Caco-2 (cell line): Measurements from ENCODE around the gene IGF1. TPM values are rescaled to one million over a fixed set of nuclear protein-coding genes. Genes with fewer than 3 reads are reported as not detected.

Source experiments
- BruUV-seq: library from RNA; stranded (reverse); fragments of 400-500 nt; replicated peaks from 2 replicates; lab custom pipeline; 2021; lab: Mats Ljungman, UMichigan
- CTCF ChIA-PET: fragments of 300-600 bp; sonication (Branson Sonifier 250); formaldehyde crosslinking; loops from one replicate; lab custom pipeline; 2022; ENCODE audit warnings: antibody characterized with exemption; lab: Charles Lee
- POLR2A ChIA-PET: fragments of 300-600 bp; sonication (Branson Sonifier 250); formaldehyde crosslinking; loops from one replicate; lab custom pipeline; 2022; ENCODE audit warnings: antibody characterized with exemption; lab: Charles Lee
- DNase-seq, 2 experiments: peaks; one replicate each; pipeline versions ENCODE4 v3.0.0 to v3.0.0-alpha.2; 2020 to 2022
- H3K27me3 ChIP-seq: replicated peaks from 2 replicates; pipeline ENCODE4 v1.6.0; 2011; ENCODE audit warnings: low read length; ENCODE audit not compliant: control insufficient read depth, insufficient read depth
- H3K36me3 ChIP-seq: 2 replicates; pipeline ENCODE4 v1.5.1; 2011; ENCODE audit warnings: low read length; ENCODE audit not compliant: control insufficient read depth, insufficient read depth
- H3K4me1 ChIP-seq: fragments of 250-450 bp; sonication (Bioruptor Pico); 2 replicates; pipeline ENCODE4 v1.5.1; 2020; ENCODE audit warnings: mild to moderate bottlenecking
- H3K4me3 ChIP-seq: 2 replicates; pipeline ENCODE4 v1.5.1; 2011; ENCODE audit warnings: low read depth, mild to moderate bottlenecking, control low read depth, low read length
- H3K9me3 ChIP-seq: fragments of 250-450 bp; sonication (Bioruptor Pico); 2 replicates; pipeline ENCODE4 v1.5.1; 2020; ENCODE audit warnings: mild to moderate bottlenecking, moderate library complexity
- H3K27ac Mint-ChIP-seq: one replicate; pipeline ENCODE4 v1.8.0; 2022; ENCODE audit warnings: mixed read lengths; ENCODE audit not compliant: unreplicated experiment
- H3K27me3 Mint-ChIP-seq: one replicate; pipeline ENCODE4 v1.8.0; 2022; ENCODE audit warnings: mixed read lengths; ENCODE audit not compliant: insufficient read depth, unreplicated experiment
- H3K36me3 Mint-ChIP-seq: one replicate; pipeline ENCODE4 v1.8.0; 2022; ENCODE audit warnings: mild to moderate bottlenecking, mixed read lengths; ENCODE audit not compliant: insufficient read depth, unreplicated experiment
- H3K4me1 Mint-ChIP-seq: one replicate; pipeline ENCODE4 v1.8.0; 2022; ENCODE audit warnings: low read depth, mixed read lengths; ENCODE audit not compliant: unreplicated experiment
- H3K4me3 Mint-ChIP-seq: one replicate; pipeline ENCODE4 v1.8.0; 2022; ENCODE audit warnings: mild to moderate bottlenecking, moderate library complexity, mixed read lengths; ENCODE audit not compliant: unreplicated experiment
- H3K9me3 Mint-ChIP-seq: one replicate; pipeline ENCODE4 v1.8.0; 2022; ENCODE audit warnings: mixed read lengths; ENCODE audit not compliant: unreplicated experiment
- CTCF ChIP-seq, 2 experiments: fragments of 200-600 bp in 1 of 2; IDR thresholded peaks; 1 replicate in 1 of 2; 2 replicates in 1 of 2; pipeline versions ENCODE4 v1.5.1 to v1.8.0; 2011 to 2022; ENCODE audit warnings: antibody characterized with exemption in 1 of 2, control low read depth in 1 of 2, inconsistent platforms in 1 of 2, low read depth in 1 of 2, low read length in 1 of 2, mild to moderate bottlenecking in 1 of 2, moderate library complexity in 1 of 2; ENCODE audit not compliant: insufficient read depth in 1 of 2, severe bottlenecking in 1 of 2, unreplicated experiment in 1 of 2
- intact Hi-C: fragments of 100-400 bp; cut with micrococcal nuclease; formaldehyde crosslinking; loops from one replicate; pipeline ENCODE4 v1.10.0; 2022; ENCODE audit not compliant: unreplicated experiment
- total RNA-seq: library from RNA; stranded (reverse); gene quantifications from 2 replicates; pipeline ENCODE4 v1.2.3, GENCODE V29; 2022

Gene IGF1
- total RNA-seq, 1 experiment from 2014 or later = 2.3 TPM

GRCh38 chr12:102438827-102439210, 41.5 kb downstream of the IGF1 start:
- no peaks in the 10 kb centered on the region for H3K36me3 ChIP-seq
- Mint-ChIP-seq H3K4me3 (no peak overlapping the region), H3K36me3 (no peaks in the 10 kb centered on the region), H3K9me3 (peaks cover 11% of the 10 kb centered on the region), H3K27me3 (no peaks in the 10 kb centered on the region), H3K27ac (peak overlapping the region; percentile 33), H3K4me1 (peaks cover 11% of the 10 kb centered on the region)
- CTCF ChIA-PET = interaction anchor here (0.6 kb wide), 1 partner anchor 32 kb away, joined by 3 read pairs; no protein-coding TSS in a partner anchor
- no peak overlapping the region for H3K4me3 ChIP-seq
- intact Hi-C loops = no loop called here
- no peak for TF ChIP-seq CTCF (IDR thresholded peaks at IDR 0.05; ENCODE audit: insufficient read depth in 1 of 2, low read depth in 1 of 2, low read length in 1 of 2, severe bottlenecking in 1 of 2, unreplicated experiment in 1 of 2)
- no TSS peak for BruUV-seq
- no peak for DNase-seq
- no peaks in the 10 kb centered on the region for H3K9me3 ChIP-seq
- POLR2A ChIA-PET = no interaction called here
- peaks cover 29% of the 10 kb centered on the region for H3K4me1 ChIP-seq
- no peaks in the 10 kb centered on the region for H3K27me3 ChIP-seq

GRCh38 chr12:102438047-102438826, 42.1 kb downstream of the IGF1 start:
- Mint-ChIP-seq H3K27ac (peak overlapping the region; percentile 33), H3K4me1 (peaks cover 11% of the 10 kb centered on the region), H3K4me3 (no peak overlapping the region), H3K27me3 (no peaks in the 10 kb centered on the region), H3K36me3 (no peaks in the 10 kb centered on the region), H3K9me3 (peaks cover 11% of the 10 kb centered on the region)
- DNase-seq = no peak
- ChIA-PET POLR2A (no interaction called here), CTCF (interaction anchor here (0.6 kb wide), 1 partner anchor 33 kb away, joined by 3 read pairs; no protein-coding TSS in a partner anchor)
- Histone ChIP-seq H3K4me1 (peaks cover 29% of the 10 kb centered on the region), H3K4me3 (no peak overlapping the region), H3K9me3 (no peaks in the 10 kb centered on the region), H3K36me3 (no peaks in the 10 kb centered on the region), H3K27me3 (no peaks in the 10 kb centered on the region)
- intact Hi-C loops = no loop called here
- TF ChIP-seq CTCF (IDR thresholded peaks at IDR 0.05; ENCODE audit: insufficient read depth in 1 of 2, low read depth in 1 of 2, low read length in 1 of 2, severe bottlenecking in 1 of 2, unreplicated experiment in 1 of 2) = no peak
- BruUV-seq = no TSS peak

- Mint-ChIP-seq H3K9me3 (peaks cover 11% of the 10 kb centered on the region), H3K4me1 (peaks cover 11% of the 10 kb centered on the region), H3K4me3 (no peak overlapping the region), H3K27me3 (no peaks in the 10 kb centered on the region), H3K27ac (no peak overlapping the region), H3K36me3 (no peaks in the 10 kb centered on the region)
- Histone ChIP-seq H3K4me3 (no peak overlapping the region), H3K4me1 (peaks cover 29% of the 10 kb centered on the region), H3K36me3 (no peaks in the 10 kb centered on the region), H3K9me3 (no peaks in the 10 kb centered on the region), H3K27me3 (no peaks in the 10 kb centered on the region)
- DNase-seq = no peak
- no peak for TF ChIP-seq CTCF (IDR thresholded peaks at IDR 0.05; ENCODE audit: insufficient read depth in 1 of 2, low read depth in 1 of 2, low read length in 1 of 2, severe bottlenecking in 1 of 2, unreplicated experiment in 1 of 2)
- ChIA-PET POLR2A (no interaction called here), CTCF (no interaction called here)
- no TSS peak for BruUV-seq
- intact Hi-C loops = no loop called here
Measured at GRCh38 chr12:102437511-102437910, 42.9 kb downstream of the IGF1 start.
